ENCODE data around the gene MTMR12. TPM values are rescaled to one million over a fixed set of nuclear protein-coding genes. Genes with fewer than 3 reads are reported as not detected.

Gene MTMR12
- total and polyA plus RNA-seq, 10 of the 15 experiments (the other 5 are each of a cell fraction or from before 2014, with no cell fraction given), result 5.0 to 22.9 (median 16.3) TPM

- Histone ChIP-seq H3K27ac (ENCODE audit: control insufficient read depth, insufficient read depth) (no peak overlapping the region), H3K36me3 (ENCODE audit: control insufficient read depth in 2 of 2, insufficient read depth in 2 of 2, low read length in 1 of 2) (no peaks in the 10 kb centered on the region), H3K9ac (ENCODE audit: control insufficient read depth, insufficient read depth, low read length) (no peak overlapping the region), H4K20me1 (ENCODE audit: control insufficient read depth, insufficient read depth) (no peaks in the 10 kb centered on the region), H3K9me3 (replicated peaks; ENCODE audit: control insufficient read depth, insufficient read depth, low read length) (no peaks in the 10 kb centered on the region), H3K27me3 (replicated peaks in 1 of 2; ENCODE audit: control insufficient read depth in 2 of 2, insufficient read depth in 2 of 2, low read length in 1 of 2) (no peaks in the 10 kb centered on the region), H3K4me1 (ENCODE audit: control insufficient read depth, insufficient read depth, low read length) (peaks cover 28% of the 10 kb centered on the region), H3K79me2 (ENCODE audit: control insufficient read depth, insufficient read depth, low read length) (peaks cover 6% of the 10 kb centered on the region), H3K4me3 (no peak overlapping the region), H3K4me2 (ENCODE audit: control insufficient read depth, insufficient read depth) (0 out of 2 replicates have a peak overlapping the region, but pooled peaks have one; percentile 8), H2AFZ (ENCODE audit: control insufficient read depth, low read depth, low read length) (no peak overlapping the region)
- no peak for FAIRE-seq
- ChIA-PET CTCF (interaction anchor here (0.5 to 1.7 kb wide), 6 partner anchors 11 to 132 kb away, joined by 3 to 5 read pairs (median 3); no protein-coding TSS in a partner anchor), RAD21 (ENCODE audit: unreplicated experiment) (interaction anchor here (0.6 to 1.8 kb wide), 6 partner anchors 10 to 379 kb away, joined by 3 to 8 read pairs (median 4); no protein-coding TSS in a partner anchor), SMC1A (ENCODE audit: uncharacterized antibody, unreplicated experiment) (interaction anchor here (0.6 to 4.8 kb wide), 10 partner anchors 9 to 52 kb away, joined by 3 to 30 read pairs (median 4); no protein-coding TSS in a partner anchor), POLR2A (interaction anchor here (0.5 to 4.3 kb wide), 11 partner anchors 8 to 548 kb away, joined by 3 to 16 read pairs (median 3); no protein-coding TSS in a partner anchor)
- TF ChIP-seq MTA2 (IDR thresholded peaks at IDR 0.05; ENCODE audit: low read depth), result peak; percentile 33; the same call in 1 of the 2 replicates
- TF ChIP-seq BRCA1 (IDR thresholded peaks at IDR 0.05; ENCODE audit: low read depth, low read length), result no peak
- TF ChIP-seq IKZF2 (IDR thresholded peaks at IDR 0.05), result peak in 1 of 2 experiments; percentile 21; a peak in 1 of 4 replicates
- TF ChIP-seq TCF3 (IDR thresholded peaks at IDR 0.05; ENCODE audit: borderline replicate concordance, insufficient read depth, low read depth, low read length), result 0 out of 2 replicates have a peak, but pooled peaks have one; percentile 27
- TF ChIP-seq FOS (IDR thresholded peaks at IDR 0.05; ENCODE audit: borderline replicate concordance, extremely low read depth, insufficient read length), result no peak
- peak; percentile 52 for ATAC-seq
- no peak for DNase-seq (ENCODE audit: low read depth, low spot score)
- in situ Hi-C loops (cut with MboI) (no loop called here), intact Hi-C loops (cut with micrococcal nuclease; ENCODE audit: unreplicated experiment) (loop anchor here (5.0 kb wide), 1 partner anchor 44 kb away; no protein-coding TSS in a partner anchor)
- WGBS (ENCODE audit: insufficient coverage, insufficient replicate concordance, low lambda C conversion rate, missing lambda C conversion rate), result 91% methylated on average over 9 of the region's 9 CpGs
- BruUV-seq (replicated peaks), result no TSS peak
Observed at GRCh38 chr5:32283539-32284377, 29.0 kb downstream of the MTMR12 start.
